GM06990 (cell line): ENCODE measurements around the gene P4HB.
A peak's percentile ranks its signal among the peaks of the same experiment; 100 is the strongest.

Source experiments
- DNase-seq: peaks from one replicate; pipeline ENCODE4 v3.0.0-alpha.2; 2011; ENCODE audit not compliant: insufficient read length; ENCODE audit errors: extremely low read depth
- H3K27me3 ChIP-seq: replicated peaks from 2 replicates; pipeline ENCODE4 v1.6.0; 2011; ENCODE audit warnings: low read length; ENCODE audit not compliant: control insufficient read depth, insufficient read depth
- H3K36me3 ChIP-seq: 2 replicates; pipeline ENCODE4 v1.5.1; 2011; ENCODE audit warnings: low read length; ENCODE audit not compliant: control insufficient read depth, insufficient read depth
- H3K4me3 ChIP-seq: replicated peaks from 2 replicates; pipeline ENCODE4 v1.5.1; 2011; ENCODE audit warnings: low read depth, mild to moderate bottlenecking, control low read depth, low read length
- CTCF ChIP-seq: IDR thresholded peaks from 2 replicates; pipeline ENCODE4 v1.5.1; 2011; ENCODE audit warnings: low read length, control low read depth, mild to moderate bottlenecking, inconsistent platforms; ENCODE audit not compliant: insufficient read depth, poor library complexity, severe bottlenecking

Gene P4HB

GRCh38 chr17:81890447-81891302 is 30.3 kb upstream of the P4HB start:
- H3K36me3 ChIP-seq: peaks cover 36% of the 10 kb centered on the region
- DNase-seq: no peak
- H3K27me3 ChIP-seq: no peaks in the 10 kb centered on the region
- no peak for TF ChIP-seq CTCF
- peak overlapping the region; percentile 96 for H3K4me3 ChIP-seq

GRCh38 chr17:81889602-81890001 is 29.3 kb upstream of the P4HB start:
- no peaks in the 10 kb centered on the region for H3K27me3 ChIP-seq
- peak overlapping the region; percentile 96 for H3K4me3 ChIP-seq
- no peak for DNase-seq
- peaks cover 45% of the 10 kb centered on the region for H3K36me3 ChIP-seq
- TF ChIP-seq CTCF: no peak

- DNase-seq: no peak
- Histone ChIP-seq H3K27me3 (no peaks in the 10 kb centered on the region), H3K4me3 (no peak overlapping the region), H3K36me3 (peaks cover 45% of the 10 kb centered on the region)
- no peak for TF ChIP-seq CTCF
Observed at GRCh38 chr17:81888988-81889595, 28.8 kb upstream of the P4HB start.

- no peak for TF ChIP-seq CTCF
- H3K36me3 ChIP-seq: peaks cover 45% of the 10 kb centered on the region
- no peaks in the 10 kb centered on the region for H3K27me3 ChIP-seq
- H3K4me3 ChIP-seq: no peak overlapping the region
- DNase-seq: no peak
Observed at GRCh38 chr17:81888105-81888987, 28.0 kb upstream of the P4HB start.

- peaks cover 45% of the 10 kb centered on the region for H3K36me3 ChIP-seq
- TF ChIP-seq CTCF: no peak
Observed at GRCh38 chr17:81885869-81886548, 25.7 kb upstream of the P4HB start.

More at GRCh38 chr17:81885869-81886548, 25.7 kb upstream of the P4HB start:
- no peak overlapping the region for H3K4me3 ChIP-seq
- no peaks in the 10 kb centered on the region for H3K27me3 ChIP-seq
- DNase-seq: no peak
